Measurements from ENCODE around the gene KRT6A. TPM values are rescaled to one million over a fixed set of nuclear protein-coding genes. Genes with fewer than 3 reads are reported as not detected.

The KRT6A gene
- total and polyA plus RNA-seq, 10 of the 15 experiments (the other 5 are each of a cell fraction or from before 2014, with no cell fraction given) = 0.96 TPM; not detected in 9

DNA sequence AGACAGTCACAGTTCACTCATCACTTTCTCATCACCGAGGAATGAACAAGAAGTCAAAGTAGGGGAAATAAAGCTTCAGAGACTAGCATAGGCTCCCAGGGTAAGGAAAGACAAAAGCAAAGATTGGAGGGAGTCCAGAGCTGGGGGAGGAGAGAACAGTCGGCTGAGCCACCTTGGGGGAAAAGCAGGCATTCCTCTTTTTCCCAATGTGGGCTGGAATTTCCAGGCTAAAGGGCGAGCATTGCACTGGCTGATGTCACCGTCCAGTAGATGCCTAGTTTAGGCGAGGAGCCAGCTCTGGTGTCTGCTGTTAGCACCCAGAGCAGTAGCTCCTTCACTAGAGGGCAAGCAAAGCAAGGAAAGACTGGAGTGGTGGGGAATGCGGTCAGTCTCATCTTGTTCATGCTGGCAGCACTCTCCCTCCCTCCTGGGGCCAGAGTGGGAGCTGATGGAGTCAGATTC lies 50.4 kb downstream of the KRT6A start (continued):
- TF ChIP-seq TBL1XR1 (IDR thresholded peaks at IDR 0.05; ENCODE audit: low read depth, low read length) = no peak
- no peak for TF ChIP-seq MTA2 (IDR thresholded peaks at IDR 0.05; ENCODE audit: low read depth)

- Histone ChIP-seq H3K9ac (ENCODE audit: control insufficient read depth, insufficient read depth, low read length) (no peak overlapping the region), H3K4me1 (ENCODE audit: control insufficient read depth, insufficient read depth, low read length) (no peaks in the 10 kb centered on the region), H3K4me3 (no peak overlapping the region), H3K9me3 (replicated peaks; ENCODE audit: control insufficient read depth, insufficient read depth, low read length) (no peaks in the 10 kb centered on the region), H4K20me1 (ENCODE audit: control insufficient read depth, insufficient read depth) (no peaks in the 10 kb centered on the region), H2AFZ (ENCODE audit: control insufficient read depth, low read depth, low read length) (no peak overlapping the region), H3K27ac (ENCODE audit: control insufficient read depth, insufficient read depth) (no peak overlapping the region), H3K27me3 (replicated peaks in 1 of 2; ENCODE audit: control insufficient read depth in 2 of 2, insufficient read depth in 2 of 2, low read length in 1 of 2) (peaks cover 6 to 9% of the 10 kb centered on the region in 2 experiments), H3K79me2 (ENCODE audit: control insufficient read depth, insufficient read depth, low read length) (no peaks in the 10 kb centered on the region), H3K36me3 (ENCODE audit: control insufficient read depth in 2 of 2, insufficient read depth in 2 of 2, low read length in 1 of 2) (no peaks in the 10 kb centered on the region), H3K4me2 (ENCODE audit: control insufficient read depth, insufficient read depth) (no peak overlapping the region)
- ChIA-PET CTCF (no interaction called here), POLR2A (interaction anchor here (0.6 kb wide), 1 partner anchor 385 kb away, joined by 4 read pairs; no protein-coding TSS in a partner anchor), SMC1A (ENCODE audit: uncharacterized antibody, unreplicated experiment) (interaction anchor here (0.9 kb wide), 1 partner anchor 444 kb away, joined by 4 read pairs; no protein-coding TSS in a partner anchor), RAD21 (ENCODE audit: unreplicated experiment) (no interaction called here)
- no TSS peak for BruUV-seq (replicated peaks)
- WGBS (ENCODE audit: insufficient coverage, insufficient replicate concordance, low lambda C conversion rate, missing lambda C conversion rate) = 7% methylated on average over 9 of the region's 9 CpGs
- intact Hi-C loops (cut with micrococcal nuclease; ENCODE audit: unreplicated experiment) = no loop called here
- FAIRE-seq (no peak), DNase-seq (ENCODE audit: low read depth, low spot score) (no peak), ATAC-seq (no peak)
- in situ Hi-C loops (cut with MboI) = no loop called here
- TF ChIP-seq ZNF687 (IDR thresholded peaks at IDR 0.05) (no peak), SMAD1 (IDR thresholded peaks at IDR 0.05; ENCODE audit: low read depth, partially characterized antibody) (no peak), BMI1 (IDR thresholded peaks at IDR 0.05; ENCODE audit: borderline replicate concordance) (no peak), SMC3 (IDR thresholded peaks at IDR 0.05; ENCODE audit: borderline replicate concordance, low read length) (no peak), TCF3 (IDR thresholded peaks at IDR 0.05; ENCODE audit: borderline replicate concordance, insufficient read depth, low read depth, low read length) (no peak), HDAC2 (IDR thresholded peaks at IDR 0.05) (no peak), RAD21 (IDR thresholded peaks at IDR 0.05; ENCODE audit: insufficient read depth, low read depth, low read length) (no peak), KLF5 (IDR thresholded peaks at IDR 0.05; ENCODE audit: partially characterized antibody) (no peak), PML (IDR thresholded peaks at IDR 0.05; ENCODE audit: low read length) (no peak)
- TF ChIP-seq, protein P1, sequence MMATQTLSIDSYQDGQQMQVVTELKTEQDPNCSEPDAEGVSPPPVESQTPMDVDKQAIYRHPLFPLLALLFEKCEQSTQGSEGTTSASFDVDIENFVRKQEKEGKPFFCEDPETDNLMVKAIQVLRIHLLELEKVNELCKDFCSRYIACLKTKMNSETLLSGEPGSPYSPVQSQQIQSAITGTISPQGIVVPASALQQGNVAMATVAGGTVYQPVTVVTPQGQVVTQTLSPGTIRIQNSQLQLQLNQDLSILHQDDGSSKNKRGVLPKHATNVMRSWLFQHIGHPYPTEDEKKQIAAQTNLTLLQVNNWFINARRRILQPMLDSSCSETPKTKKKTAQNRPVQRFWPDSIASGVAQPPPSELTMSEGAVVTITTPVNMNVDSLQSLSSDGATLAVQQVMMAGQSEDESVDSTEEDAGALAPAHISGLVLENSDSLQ (IDR thresholded peaks at IDR 0.05) = no peak; the same call in 1 of the 2 replicates
These were observed 51.6 kb downstream of the KRT6A start for GRCh38 chr12:52441320-52441911.

All from GM12878 (cell line).